ENCODE measurements around the gene ACTG2.
A peak's percentile ranks its signal among the peaks of the same experiment; 100 is the strongest.

The ACTG2 gene

DNA sequence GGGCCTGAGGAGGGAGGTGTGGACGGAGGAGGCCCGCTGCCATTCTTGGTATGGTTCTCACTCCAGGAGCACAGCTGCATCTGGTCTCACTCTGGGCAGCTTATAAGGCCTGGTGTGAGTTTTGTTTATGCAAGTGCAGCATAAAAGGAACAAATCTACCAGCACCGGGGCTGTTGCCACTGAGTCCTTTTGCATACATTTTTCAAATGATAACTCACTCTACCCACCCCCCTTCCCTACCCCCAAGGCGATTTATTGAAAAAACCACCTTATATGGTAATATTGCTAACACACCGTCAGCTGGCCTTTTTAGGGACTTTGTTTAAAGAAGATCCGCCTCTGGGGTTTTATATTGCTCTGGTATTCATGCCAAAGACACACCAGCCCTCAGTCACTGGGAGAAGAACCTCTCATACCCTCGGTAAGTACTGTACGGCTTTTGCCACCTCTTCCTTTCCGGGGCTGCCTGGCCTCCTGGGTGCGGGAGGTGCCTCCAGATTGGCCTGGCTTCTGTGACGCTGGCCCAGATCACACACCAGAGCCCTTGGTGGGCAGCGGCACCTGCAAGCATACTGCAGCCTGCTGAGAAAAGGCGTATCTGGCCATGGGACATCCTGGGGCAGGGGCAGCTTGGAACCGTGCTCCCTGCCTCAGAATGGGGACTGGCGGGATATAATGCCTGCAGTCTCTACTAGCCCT, at the start of gene ACTG2:
Gene ACTG2 (plus strand): TSS at position 378 of the 699 bp plus-strand sequence. CDS start 8,304 bp downstream, outside the sequence.
- no peak for DNase-seq (ENCODE audit: low read depth)
- TF ChIP-seq, protein P1, sequence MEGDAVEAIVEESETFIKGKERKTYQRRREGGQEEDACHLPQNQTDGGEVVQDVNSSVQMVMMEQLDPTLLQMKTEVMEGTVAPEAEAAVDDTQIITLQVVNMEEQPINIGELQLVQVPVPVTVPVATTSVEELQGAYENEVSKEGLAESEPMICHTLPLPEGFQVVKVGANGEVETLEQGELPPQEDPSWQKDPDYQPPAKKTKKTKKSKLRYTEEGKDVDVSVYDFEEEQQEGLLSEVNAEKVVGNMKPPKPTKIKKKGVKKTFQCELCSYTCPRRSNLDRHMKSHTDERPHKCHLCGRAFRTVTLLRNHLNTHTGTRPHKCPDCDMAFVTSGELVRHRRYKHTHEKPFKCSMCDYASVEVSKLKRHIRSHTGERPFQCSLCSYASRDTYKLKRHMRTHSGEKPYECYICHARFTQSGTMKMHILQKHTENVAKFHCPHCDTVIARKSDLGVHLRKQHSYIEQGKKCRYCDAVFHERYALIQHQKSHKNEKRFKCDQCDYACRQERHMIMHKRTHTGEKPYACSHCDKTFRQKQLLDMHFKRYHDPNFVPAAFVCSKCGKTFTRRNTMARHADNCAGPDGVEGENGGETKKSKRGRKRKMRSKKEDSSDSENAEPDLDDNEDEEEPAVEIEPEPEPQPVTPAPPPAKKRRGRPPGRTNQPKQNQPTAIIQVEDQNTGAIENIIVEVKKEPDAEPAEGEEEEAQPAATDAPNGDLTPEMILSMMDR (IDR thresholded peaks at IDR 0.05; ENCODE audit: low read length, missing control alignments), result no peak
- no peak within 1 kb of the TSS for H3K4me3 ChIP-seq (replicated peaks; ENCODE audit: low read depth, low read length)

DNA sequence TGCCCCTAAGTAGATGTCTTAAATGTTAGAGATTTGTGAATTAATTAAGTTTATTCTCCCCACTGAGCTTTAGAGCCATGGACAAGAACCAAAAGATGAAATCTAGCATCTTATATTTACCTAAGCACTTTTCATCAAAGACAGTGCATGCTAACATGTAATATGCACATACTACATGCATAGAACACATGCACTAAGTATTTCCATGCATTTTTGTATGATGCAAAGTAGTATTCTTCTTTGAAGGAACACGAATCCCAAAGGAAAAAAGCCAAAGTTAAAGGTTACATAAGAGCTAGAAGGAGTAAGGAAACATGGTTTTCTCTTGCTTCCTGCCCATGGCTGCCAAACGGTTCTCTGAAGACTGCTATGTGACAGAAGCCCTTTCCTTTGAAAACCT, 48.7 kb upstream of the ACTG2 start:
- no peak overlapping the region for H3K4me3 ChIP-seq (replicated peaks; ENCODE audit: low read depth, low read length)
- TF ChIP-seq, protein P1 (IDR thresholded peaks at IDR 0.05; ENCODE audit: low read length, missing control alignments), result no peak
- DNase-seq (ENCODE audit: low read depth), result no peak

DNA sequence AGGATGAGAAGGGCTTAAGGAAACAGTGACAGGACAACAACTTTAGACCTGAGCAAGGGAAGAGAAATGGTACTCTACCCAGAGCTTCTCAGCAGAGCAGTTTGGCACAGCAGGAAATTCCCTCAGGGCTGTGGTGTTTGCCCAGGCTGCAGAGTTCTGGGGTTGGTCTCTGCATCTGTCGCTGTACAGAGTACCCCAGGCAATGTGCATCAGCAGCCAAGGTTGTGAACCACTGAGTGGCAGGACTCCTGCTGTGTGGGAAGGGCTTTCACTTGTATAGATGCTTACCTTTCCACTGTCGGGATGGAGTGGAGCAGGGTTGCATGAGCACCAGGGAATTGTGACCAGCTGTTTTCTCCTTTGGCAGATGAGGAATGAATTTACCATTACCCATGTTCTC, 42.8 kb upstream of the ACTG2 start:
- no peak for DNase-seq (ENCODE audit: low read depth)
- TF ChIP-seq, protein P1 (IDR thresholded peaks at IDR 0.05; ENCODE audit: low read length, missing control alignments), result no peak
- H3K4me3 ChIP-seq (replicated peaks; ENCODE audit: low read depth, low read length), result no peak overlapping the region

DNA sequence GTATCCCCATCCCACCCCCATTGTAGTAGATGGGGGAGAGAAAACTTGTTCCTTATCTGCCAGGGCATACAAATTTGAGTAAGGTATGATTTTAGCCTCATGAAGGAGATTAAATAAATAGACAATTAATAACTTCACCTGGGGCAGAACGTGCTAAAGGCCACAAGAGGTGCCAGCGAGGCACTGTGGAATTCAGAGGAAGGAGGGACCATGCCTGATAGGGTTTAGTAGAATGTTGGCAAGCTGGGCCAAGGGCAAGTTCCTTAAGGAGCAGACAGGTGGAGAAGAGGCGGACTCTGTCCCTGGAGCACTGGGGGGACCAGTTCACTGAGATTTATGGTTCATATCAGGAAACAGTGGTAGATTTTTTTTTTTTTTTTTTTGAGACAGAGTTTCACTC, 41.5 kb upstream of the ACTG2 start:
- no peak overlapping the region for H3K4me3 ChIP-seq (replicated peaks; ENCODE audit: low read depth, low read length)
- peak; percentile 3 for DNase-seq (ENCODE audit: low read depth)
- TF ChIP-seq, protein P1 (IDR thresholded peaks at IDR 0.05; ENCODE audit: low read length, missing control alignments), result peak; percentile 20

DNA sequence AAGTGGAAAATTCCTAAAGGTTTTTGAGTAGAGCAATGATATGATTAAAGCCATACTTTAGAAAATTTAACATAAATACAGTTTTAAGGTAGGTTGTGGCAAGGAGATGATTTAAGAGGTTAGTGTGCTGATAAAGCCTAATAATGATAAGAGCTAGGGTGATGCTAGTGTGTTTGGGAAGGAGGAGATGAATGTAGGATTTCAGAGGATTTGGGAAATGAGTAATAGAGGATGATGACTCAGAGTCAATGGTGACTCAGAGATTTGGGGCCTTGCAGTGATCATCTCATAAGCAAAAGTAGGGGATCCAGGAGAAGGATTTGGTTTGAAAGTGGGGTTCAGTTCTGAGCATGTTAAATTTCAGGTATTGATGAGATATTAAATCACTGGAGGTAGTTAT, 40.8 kb upstream of the ACTG2 start:
- TF ChIP-seq, protein P1 (IDR thresholded peaks at IDR 0.05; ENCODE audit: low read length, missing control alignments), result no peak
- DNase-seq (ENCODE audit: low read depth), result peak; percentile 67

DNA sequence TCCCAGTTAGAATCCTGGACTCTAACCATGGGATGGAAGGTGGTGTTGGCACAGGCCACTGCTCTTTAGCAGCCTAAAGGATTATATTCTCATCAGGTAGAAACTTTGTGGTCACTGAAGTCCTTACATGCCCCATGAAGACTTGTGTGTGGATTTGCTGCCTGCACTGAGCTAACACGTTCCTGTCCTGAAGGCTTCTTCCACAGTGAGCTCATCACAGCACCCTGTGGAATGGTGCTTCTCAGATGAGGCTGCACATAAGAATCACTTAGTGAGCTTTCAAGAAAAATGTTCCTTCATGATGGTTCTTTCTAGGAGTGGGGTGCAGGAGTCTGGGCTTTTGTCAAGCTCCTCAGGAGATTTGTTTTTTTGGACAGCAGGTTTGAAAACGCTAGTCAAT, 37.3 kb upstream of the ACTG2 start:
- no peak for DNase-seq (ENCODE audit: low read depth)
- no peak overlapping the region for H3K4me3 ChIP-seq (replicated peaks; ENCODE audit: low read depth, low read length)
- TF ChIP-seq, protein P1 (IDR thresholded peaks at IDR 0.05; ENCODE audit: low read length, missing control alignments), result no peak

More for the DNA sequence above, 40.8 kb upstream of the ACTG2 start:
- H3K4me3 ChIP-seq (replicated peaks; ENCODE audit: low read depth, low read length), result no peak overlapping the region

DNA sequence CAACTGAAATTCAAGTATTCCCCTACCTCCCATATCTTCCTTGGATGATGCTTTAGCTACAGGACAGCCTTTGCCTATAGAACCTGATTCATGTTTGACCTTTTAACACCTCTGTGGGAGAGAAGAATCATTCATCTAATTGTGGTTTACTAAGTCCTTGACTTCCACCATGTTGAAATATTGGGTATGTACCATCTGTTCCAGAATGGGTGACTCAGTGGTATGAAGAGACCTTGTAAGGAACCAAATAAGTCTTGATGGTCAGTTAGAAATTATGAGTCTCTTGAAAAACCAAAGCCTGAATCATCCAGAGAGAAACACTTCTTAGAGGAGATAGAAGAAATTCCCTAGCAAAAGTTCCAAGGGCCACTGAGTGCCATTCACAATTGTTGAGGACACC, 36.6 kb upstream of the ACTG2 start:
- peak; percentile 51 for DNase-seq (ENCODE audit: low read depth)
- H3K4me3 ChIP-seq (replicated peaks; ENCODE audit: low read depth, low read length), result no peak overlapping the region
- TF ChIP-seq, protein P1 (IDR thresholded peaks at IDR 0.05; ENCODE audit: low read length, missing control alignments), result no peak

Data from fibroblast of pulmonary artery (primary cell).